Measurements from ENCODE around the gene HDC. TPM values are rescaled to one million over a fixed set of nuclear protein-coding genes. Genes with fewer than 3 reads are reported as not detected.

Gene HDC
- total RNA-seq, 1 experiment from 2014 or later = not detected

- H3K9me3 ChIP-seq (ENCODE audit: control insufficient read depth in 1 of 2, insufficient read depth in 1 of 2, low read depth in 1 of 2, low read length in 2 of 2) = no peaks in the 10 kb centered on the region
- no peak overlapping the region for H3K27ac ChIP-seq (ENCODE audit: low read depth, low read length)
- no peak overlapping the region for H3K4me3 ChIP-seq (replicated peaks in 1 of 2; ENCODE audit: low read depth in 1 of 2, low read length in 2 of 2)
- intact Hi-C loops (cut with micrococcal nuclease) = no loop called here
- H3K4me1 ChIP-seq (ENCODE audit: control insufficient read depth in 1 of 2, insufficient read depth in 2 of 2, low read length in 2 of 2) = no peaks in the 10 kb centered on the region
- H4K20me1 ChIP-seq (ENCODE audit: insufficient read depth) = no peaks in the 10 kb centered on the region
- ATAC-seq (no peak), DNase-seq (ENCODE audit: low read depth, low spot score) (no peak)
- no peak overlapping the region for H3K9ac ChIP-seq (ENCODE audit: low read length)
- H2AFZ ChIP-seq (ENCODE audit: low read depth, low read length, poor library complexity, severe bottlenecking) = no peak overlapping the region
- H3K79me2 ChIP-seq (ENCODE audit: insufficient read depth, low read length) = no peaks in the 10 kb centered on the region
- no TSS peak for BruUV-seq (replicated peaks)
- POLR2A ChIA-PET = no interaction called here
- RAD21 ChIA-PET (ENCODE audit: low non-redundant PET in 1 of 2, low total read pairs in 2 of 2, uncharacterized antibody in 2 of 2, unreplicated experiment in 2 of 2) = no interaction called here
- no peaks in the 10 kb centered on the region for H3K36me3 ChIP-seq (ENCODE audit: control insufficient read depth in 1 of 2, insufficient read depth in 2 of 2, low read length in 2 of 2)
- no peak overlapping the region for H3K4me2 ChIP-seq (ENCODE audit: low read length)
- H3K9me2 ChIP-seq (ENCODE audit: insufficient read depth) = no peaks in the 10 kb centered on the region
- CTCF ChIA-PET = no interaction called here
- H3K27me3 ChIP-seq (ENCODE audit: insufficient read depth, low read length) = peaks cover 3% of the 10 kb centered on the region; the same call in 1 of the 2 replicates
- TF ChIP-seq SRF (IDR thresholded peaks at IDR 0.05; ENCODE audit: low read depth) = no peak
Measured at GRCh38 chr15:50248994-50249582, 16.4 kb downstream of the HDC start.

- Histone ChIP-seq H3K4me3 (replicated peaks in 1 of 2; ENCODE audit: low read depth in 1 of 2, low read length in 2 of 2) (no peak overlapping the region), H3K9me3 (ENCODE audit: control insufficient read depth in 1 of 2, insufficient read depth in 1 of 2, low read depth in 1 of 2, low read length in 2 of 2) (no peaks in the 10 kb centered on the region), H3K9ac (ENCODE audit: low read length) (no peak overlapping the region), H3K4me1 (ENCODE audit: control insufficient read depth in 1 of 2, insufficient read depth in 2 of 2, low read length in 2 of 2) (no peaks in the 10 kb centered on the region), H2AFZ (ENCODE audit: low read depth, low read length, poor library complexity, severe bottlenecking) (no peak overlapping the region), H3K79me2 (ENCODE audit: insufficient read depth, low read length) (no peaks in the 10 kb centered on the region), H3K36me3 (ENCODE audit: control insufficient read depth in 1 of 2, insufficient read depth in 2 of 2, low read length in 2 of 2) (no peaks in the 10 kb centered on the region), H3K9me2 (ENCODE audit: insufficient read depth) (no peaks in the 10 kb centered on the region), H4K20me1 (ENCODE audit: insufficient read depth) (no peaks in the 10 kb centered on the region), H3K27ac (ENCODE audit: low read depth, low read length) (no peak overlapping the region), H3K27me3 (ENCODE audit: insufficient read depth, low read length) (peaks cover 3% of the 10 kb centered on the region; the same call in 1 of the 2 replicates), H3K4me2 (ENCODE audit: low read length) (no peak overlapping the region)
- RAD21 ChIA-PET (ENCODE audit: low non-redundant PET in 1 of 2, low total read pairs in 2 of 2, uncharacterized antibody in 2 of 2, unreplicated experiment in 2 of 2) = no interaction called here
- intact Hi-C loops (cut with micrococcal nuclease) = no loop called here
- no TSS peak for BruUV-seq (replicated peaks)
- ATAC-seq (no peak), DNase-seq (ENCODE audit: low read depth, low spot score) (no peak)
- CTCF ChIA-PET = no interaction called here
- POLR2A ChIA-PET = no interaction called here
- no peak for TF ChIP-seq TCF7L2 (IDR thresholded peaks at IDR 0.05; ENCODE audit: borderline replicate concordance, extremely low read depth, insufficient read depth, insufficient read length)
- no peak for TF ChIP-seq POLR2A (IDR thresholded peaks at IDR 0.05; ENCODE audit: borderline replicate concordance, extremely low read depth, insufficient read depth, insufficient read length)
- TF ChIP-seq RAD21 (IDR thresholded peaks at IDR 0.05; ENCODE audit: low read depth) = no peak
- TF ChIP-seq EGR1 (IDR thresholded peaks at IDR 0.05; ENCODE audit: low read depth) = no peak
- TF ChIP-seq SP1 (IDR thresholded peaks at IDR 0.05; ENCODE audit: low read depth) = no peak
- TF ChIP-seq CTCF (IDR thresholded peaks at IDR 0.05 in 2 of 3, conservative IDR thresholded peaks at IDR 0.05 in 1 of 3; ENCODE audit: borderline replicate concordance in 1 of 3, insufficient read depth in 1 of 3, low read depth in 2 of 3, low read length in 2 of 3) = no peak
- no peak for TF ChIP-seq CBX3 (IDR thresholded peaks at IDR 0.05; ENCODE audit: low read depth)
- no peak for TF ChIP-seq ATF3 (IDR thresholded peaks at IDR 0.05)
- no peak for TF ChIP-seq MAX (IDR thresholded peaks at IDR 0.05)
- no peak for TF ChIP-seq EZH2phosphoT487 (IDR thresholded peaks at IDR 0.05; ENCODE audit: borderline replicate concordance)
- no peak for TF ChIP-seq JUND (IDR thresholded peaks at IDR 0.05)
- TF ChIP-seq SIN3A (IDR thresholded peaks at IDR 0.05; ENCODE audit: low read depth) = no peak
- no peak for TF ChIP-seq EZH2 (IDR thresholded peaks at IDR 0.05)
- no peak for TF ChIP-seq YY1 (IDR thresholded peaks at IDR 0.05; ENCODE audit: extremely low read depth, insufficient replicate concordance, low read depth, low read length)
- no peak for TF ChIP-seq POLR2AphosphoS5 (IDR thresholded peaks at IDR 0.05; ENCODE audit: low read depth, low read length)
- TF ChIP-seq FOSL1 (IDR thresholded peaks at IDR 0.05; ENCODE audit: low read depth) = no peak
Measured at GRCh38 chr15:50247819-50248655, 17.5 kb downstream of the HDC start.
